ENCODE data around the gene G6PC2.

Gene G6PC2

DNA sequence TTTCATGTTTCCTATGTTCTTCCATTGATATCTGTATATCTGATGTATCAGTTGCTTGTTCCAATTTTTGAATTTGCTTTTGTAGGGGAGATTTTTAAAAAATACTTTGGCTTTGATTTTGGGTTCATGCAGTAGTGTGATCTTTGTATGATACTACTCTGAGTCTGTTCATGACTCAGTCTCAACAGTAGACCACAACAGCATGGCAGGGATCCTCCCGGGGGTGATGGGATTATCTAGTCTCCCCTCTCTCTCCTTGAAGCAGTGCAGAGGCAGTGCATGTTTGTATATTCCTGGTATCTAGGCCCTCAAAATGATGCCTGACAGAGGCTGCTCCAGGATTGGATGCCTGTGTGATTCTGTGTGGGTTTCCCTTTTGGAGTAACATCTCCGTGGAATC is 55.3 kb downstream of the G6PC2 start:
- TF ChIP-seq BACH2 (CRISPR knock-in tag; IDR thresholded peaks at IDR 0.05; ENCODE audit: borderline replicate concordance) (no peak), ZC3H10 (CRISPR knock-in tag; IDR thresholded peaks at IDR 0.05) (no peak), ZFP3 (CRISPR knock-in tag; IDR thresholded peaks at IDR 0.05) (no peak), RARB (CRISPR knock-in tag; IDR thresholded peaks at IDR 0.05) (no peak), ZNF8 (CRISPR knock-in tag; IDR thresholded peaks at IDR 0.05) (no peak), ZNF565 (CRISPR knock-in tag; conservative IDR thresholded peaks at IDR 0.05; ENCODE audit: low read depth) (no peak), ZNF70 (CRISPR knock-in tag; IDR thresholded peaks at IDR 0.05) (no peak), CREB5 (CRISPR knock-in tag; IDR thresholded peaks at IDR 0.05; ENCODE audit: low read depth) (no peak), GLIS3 (CRISPR knock-in tag; IDR thresholded peaks at IDR 0.05) (no peak), ESRRG (CRISPR knock-in tag; IDR thresholded peaks at IDR 0.05) (no peak), POU6F1 (CRISPR knock-in tag; IDR thresholded peaks at IDR 0.05; ENCODE audit: borderline replicate concordance, low read depth) (no peak), ISL1 (CRISPR knock-in tag; IDR thresholded peaks at IDR 0.05) (no peak), OSR1 (CRISPR knock-in tag; IDR thresholded peaks at IDR 0.05) (no peak)
- TF ChIP-seq, protein P1, sequence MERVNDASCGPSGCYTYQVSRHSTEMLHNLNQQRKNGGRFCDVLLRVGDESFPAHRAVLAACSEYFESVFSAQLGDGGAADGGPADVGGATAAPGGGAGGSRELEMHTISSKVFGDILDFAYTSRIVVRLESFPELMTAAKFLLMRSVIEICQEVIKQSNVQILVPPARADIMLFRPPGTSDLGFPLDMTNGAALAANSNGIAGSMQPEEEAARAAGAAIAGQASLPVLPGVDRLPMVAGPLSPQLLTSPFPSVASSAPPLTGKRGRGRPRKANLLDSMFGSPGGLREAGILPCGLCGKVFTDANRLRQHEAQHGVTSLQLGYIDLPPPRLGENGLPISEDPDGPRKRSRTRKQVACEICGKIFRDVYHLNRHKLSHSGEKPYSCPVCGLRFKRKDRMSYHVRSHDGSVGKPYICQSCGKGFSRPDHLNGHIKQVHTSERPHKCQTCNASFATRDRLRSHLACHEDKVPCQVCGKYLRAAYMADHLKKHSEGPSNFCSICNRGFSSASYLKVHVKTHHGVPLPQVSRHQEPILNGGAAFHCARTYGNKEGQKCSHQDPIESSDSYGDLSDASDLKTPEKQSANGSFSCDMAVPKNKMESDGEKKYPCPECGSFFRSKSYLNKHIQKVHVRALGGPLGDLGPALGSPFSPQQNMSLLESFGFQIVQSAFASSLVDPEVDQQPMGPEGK (CRISPR knock-in tag; IDR thresholded peaks at IDR 0.05; ENCODE audit: borderline replicate concordance) = no peak
- TF ChIP-seq, protein P2, sequence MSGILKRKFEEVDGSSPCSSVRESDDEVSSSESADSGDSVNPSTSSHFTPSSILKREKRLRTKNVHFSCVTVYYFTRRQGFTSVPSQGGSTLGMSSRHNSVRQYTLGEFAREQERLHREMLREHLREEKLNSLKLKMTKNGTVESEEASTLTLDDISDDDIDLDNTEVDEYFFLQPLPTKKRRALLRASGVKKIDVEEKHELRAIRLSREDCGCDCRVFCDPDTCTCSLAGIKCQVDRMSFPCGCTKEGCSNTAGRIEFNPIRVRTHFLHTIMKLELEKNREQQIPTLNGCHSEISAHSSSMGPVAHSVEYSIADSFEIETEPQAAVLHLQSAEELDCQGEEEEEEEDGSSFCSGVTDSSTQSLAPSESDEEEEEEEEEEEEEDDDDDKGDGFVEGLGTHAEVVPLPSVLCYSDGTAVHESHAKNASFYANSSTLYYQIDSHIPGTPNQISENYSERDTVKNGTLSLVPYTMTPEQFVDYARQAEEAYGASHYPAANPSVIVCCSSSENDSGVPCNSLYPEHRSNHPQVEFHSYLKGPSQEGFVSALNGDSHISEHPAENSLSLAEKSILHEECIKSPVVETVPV (CRISPR knock-in tag; IDR thresholded peaks at IDR 0.05) = no peak
- TF ChIP-seq, protein P3, sequence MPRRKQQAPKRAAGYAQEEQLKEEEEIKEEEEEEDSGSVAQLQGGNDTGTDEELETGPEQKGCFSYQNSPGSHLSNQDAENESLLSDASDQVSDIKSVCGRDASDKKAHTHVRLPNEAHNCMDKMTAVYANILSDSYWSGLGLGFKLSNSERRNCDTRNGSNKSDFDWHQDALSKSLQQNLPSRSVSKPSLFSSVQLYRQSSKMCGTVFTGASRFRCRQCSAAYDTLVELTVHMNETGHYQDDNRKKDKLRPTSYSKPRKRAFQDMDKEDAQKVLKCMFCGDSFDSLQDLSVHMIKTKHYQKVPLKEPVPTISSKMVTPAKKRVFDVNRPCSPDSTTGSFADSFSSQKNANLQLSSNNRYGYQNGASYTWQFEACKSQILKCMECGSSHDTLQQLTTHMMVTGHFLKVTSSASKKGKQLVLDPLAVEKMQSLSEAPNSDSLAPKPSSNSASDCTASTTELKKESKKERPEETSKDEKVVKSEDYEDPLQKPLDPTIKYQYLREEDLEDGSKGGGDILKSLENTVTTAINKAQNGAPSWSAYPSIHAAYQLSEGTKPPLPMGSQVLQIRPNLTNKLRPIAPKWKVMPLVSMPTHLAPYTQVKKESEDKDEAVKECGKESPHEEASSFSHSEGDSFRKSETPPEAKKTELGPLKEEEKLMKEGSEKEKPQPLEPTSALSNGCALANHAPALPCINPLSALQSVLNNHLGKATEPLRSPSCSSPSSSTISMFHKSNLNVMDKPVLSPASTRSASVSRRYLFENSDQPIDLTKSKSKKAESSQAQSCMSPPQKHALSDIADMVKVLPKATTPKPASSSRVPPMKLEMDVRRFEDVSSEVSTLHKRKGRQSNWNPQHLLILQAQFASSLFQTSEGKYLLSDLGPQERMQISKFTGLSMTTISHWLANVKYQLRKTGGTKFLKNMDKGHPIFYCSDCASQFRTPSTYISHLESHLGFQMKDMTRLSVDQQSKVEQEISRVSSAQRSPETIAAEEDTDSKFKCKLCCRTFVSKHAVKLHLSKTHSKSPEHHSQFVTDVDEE (CRISPR knock-in tag; IDR thresholded peaks at IDR 0.05) = no peak
- ATAC-seq = no peak
